Esophagus muscularis mucosa (tissue), 3 donors: ENCODE results near the gene RPS17.

Experiments used
- CTCF ChIP-seq, 3 experiments: fragments of 200-600 bp in 2 of 3; fragments of 450-650 bp in 1 of 3; sonication (generic) in 2 of 3; IDR thresholded peaks; one replicate each; pipeline ENCODE4 v1.5.1; 2017 to 2019; ENCODE audit warnings: antibody characterized with exemption in 3 of 3, mild to moderate bottlenecking in 2 of 3, moderate library complexity in 1 of 3
- POLR2A ChIP-seq: fragments of 450-650 bp; IDR thresholded peaks from one replicate; pipeline ENCODE4 v1.6.1; 2017; ENCODE audit warnings: antibody characterized with exemption, moderate library complexity, mild to moderate bottlenecking, low read depth
- POLR2AphosphoS5 ChIP-seq, 2 donors: sonication (generic); formaldehyde crosslinking; IDR thresholded peaks; one replicate each; pipeline ENCODE4 v1.6.1; 2017; ENCODE audit warnings: antibody characterized with exemption in 2 of 2

- TF ChIP-seq POLR2AphosphoS5 (IDR thresholded peaks at IDR 0.05) (no peak), CTCF (IDR thresholded peaks at IDR 0.05) (no peak), POLR2A (no peak)
Measured at GRCh38 chr15:82530006-82530405, 10.3 kb downstream of the RPS17 start.
